GM18498 (cell line): ENCODE measurements around the gene RAB3C.
A peak's percentile ranks its signal among the peaks of the same experiment; 100 is the strongest.

Experiments used
- ATAC-seq: cut with Tn5 transposase; IDR thresholded peaks from one replicate; pipeline ENCODE4 v1.9.1; 2021; ENCODE audit warnings: mild to moderate bottlenecking, moderate library complexity; ENCODE audit not compliant: unreplicated experiment

Gene RAB3C

GRCh38 chr5:58765058-58765457 lies 182.2 kb downstream of the RAB3C start:
- no peak for ATAC-seq

GRCh38 chr5:58767104-58767503 lies 184.2 kb downstream of the RAB3C start:
- no peak for ATAC-seq

- no peak for ATAC-seq
Observed at GRCh38 chr5:58770136-58770535, 187.3 kb downstream of the RAB3C start.

- no peak for ATAC-seq
Observed at GRCh38 chr5:58771796-58772195, 188.9 kb downstream of the RAB3C start.

DNA sequence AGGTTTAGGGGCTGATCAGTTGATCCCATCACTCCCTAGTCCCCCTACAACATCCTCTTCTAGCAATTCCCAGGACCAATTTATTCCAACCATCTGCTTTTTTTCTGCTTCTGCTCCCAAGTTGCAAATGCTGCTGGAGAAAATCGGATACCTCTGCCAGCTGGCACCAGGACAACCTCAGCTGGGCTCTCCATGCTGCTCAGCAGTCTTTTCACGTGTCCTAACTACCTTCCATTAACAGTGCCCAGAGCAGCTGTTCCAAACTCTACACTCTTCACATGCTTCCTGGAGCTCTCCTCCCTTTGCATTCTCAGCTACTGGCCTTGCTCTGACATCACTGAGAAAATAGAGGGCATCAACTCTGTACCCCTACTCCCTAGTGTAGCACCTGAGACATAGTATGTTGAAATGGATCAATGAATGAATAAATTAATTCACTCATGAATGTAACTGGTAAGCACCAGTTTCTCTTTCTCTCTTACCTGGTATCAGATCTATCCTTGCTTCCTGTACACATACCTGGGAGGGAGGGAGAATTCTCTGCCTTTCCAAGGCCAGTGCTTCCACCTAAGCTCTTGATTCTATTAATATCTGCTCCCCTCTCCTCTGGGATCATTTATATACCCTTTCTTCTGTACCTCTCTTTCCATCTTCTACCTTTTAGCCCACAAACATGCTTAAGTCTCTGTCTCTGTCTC lies 191.0 kb downstream of the RAB3C start:
- ATAC-seq: no peak

DNA sequence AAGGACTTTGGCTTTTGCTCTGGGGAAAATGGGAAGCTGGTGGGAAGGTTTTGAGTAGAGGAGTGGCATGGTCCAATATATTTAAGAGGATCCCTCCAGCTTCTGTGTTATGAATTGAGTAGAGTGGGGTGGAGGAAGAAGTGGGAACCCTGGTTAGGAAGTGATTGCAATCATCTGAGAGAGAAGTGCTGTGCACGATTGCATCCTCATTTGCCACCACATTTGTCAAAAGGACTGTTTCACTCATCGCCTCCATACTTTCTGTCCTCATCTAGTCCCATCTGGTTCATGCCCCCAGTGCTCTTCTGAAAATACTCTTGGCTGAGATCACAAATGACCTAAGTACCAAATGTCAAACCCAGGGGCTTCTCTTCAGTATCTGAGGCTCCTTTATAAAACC lies 192.1 kb downstream of the RAB3C start:
- no peak for ATAC-seq

- peak; percentile 79 for ATAC-seq
Observed at GRCh38 chr5:58775701-58776262, 192.9 kb downstream of the RAB3C start.

DNA sequence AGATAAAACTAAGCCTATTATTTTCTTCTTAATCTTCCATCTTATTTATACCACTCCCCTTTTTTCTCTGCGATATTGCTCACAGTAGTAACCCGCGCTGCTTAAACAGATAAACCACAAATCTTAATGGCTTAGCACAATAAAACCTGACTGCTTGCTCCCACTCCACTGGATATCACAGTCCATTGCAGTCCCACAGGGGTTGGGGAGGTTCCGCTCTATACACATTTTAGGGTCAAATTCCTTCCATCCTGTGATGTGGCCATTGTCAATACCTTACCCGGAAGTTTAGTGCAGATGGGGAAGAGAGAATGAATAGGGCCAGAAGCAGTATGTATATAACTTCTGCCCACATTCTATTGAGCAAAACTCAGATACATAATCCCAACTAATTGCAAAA lies 193.7 kb downstream of the RAB3C start:
- no peak for ATAC-seq

DNA sequence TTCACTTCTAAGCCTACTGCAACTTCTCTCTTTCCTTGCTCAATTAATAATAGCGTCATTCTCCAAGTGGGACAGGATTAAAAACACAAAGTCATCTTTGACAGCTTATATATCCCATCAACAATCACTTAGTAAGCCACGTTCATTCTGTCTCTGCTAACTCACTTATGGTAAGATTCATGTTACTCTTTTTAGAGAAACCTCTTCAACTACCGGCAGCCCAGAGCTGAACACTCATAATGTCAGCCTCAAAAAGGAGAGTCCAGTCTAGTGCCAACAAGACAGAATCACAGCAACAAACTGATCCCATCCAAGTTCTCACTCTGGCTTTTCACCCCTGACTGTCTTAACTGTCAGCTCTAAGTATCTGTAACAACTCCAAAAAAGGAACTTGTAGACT lies 196.0 kb downstream of the RAB3C start:
- ATAC-seq: no peak

DNA sequence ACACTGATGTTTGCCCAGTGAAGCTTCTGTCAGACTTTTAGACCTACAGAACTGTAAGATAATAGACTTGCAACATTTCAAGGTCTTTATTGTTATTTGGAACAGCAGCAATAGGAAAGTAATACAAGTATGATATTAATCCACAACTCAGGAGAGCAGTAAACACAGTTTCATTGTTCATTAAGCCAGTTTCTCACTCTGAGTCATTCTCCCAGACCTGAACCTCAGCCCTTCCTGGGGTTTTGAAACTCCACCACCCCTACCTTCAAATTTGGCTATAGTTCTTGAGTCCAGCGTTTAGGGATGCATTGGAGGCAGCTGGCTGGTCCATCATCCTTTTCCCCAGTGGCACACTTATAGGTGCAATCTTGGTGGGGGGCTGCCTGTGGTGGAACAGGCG lies 203.2 kb downstream of the RAB3C start:
- ATAC-seq: peak; percentile 66

DNA sequence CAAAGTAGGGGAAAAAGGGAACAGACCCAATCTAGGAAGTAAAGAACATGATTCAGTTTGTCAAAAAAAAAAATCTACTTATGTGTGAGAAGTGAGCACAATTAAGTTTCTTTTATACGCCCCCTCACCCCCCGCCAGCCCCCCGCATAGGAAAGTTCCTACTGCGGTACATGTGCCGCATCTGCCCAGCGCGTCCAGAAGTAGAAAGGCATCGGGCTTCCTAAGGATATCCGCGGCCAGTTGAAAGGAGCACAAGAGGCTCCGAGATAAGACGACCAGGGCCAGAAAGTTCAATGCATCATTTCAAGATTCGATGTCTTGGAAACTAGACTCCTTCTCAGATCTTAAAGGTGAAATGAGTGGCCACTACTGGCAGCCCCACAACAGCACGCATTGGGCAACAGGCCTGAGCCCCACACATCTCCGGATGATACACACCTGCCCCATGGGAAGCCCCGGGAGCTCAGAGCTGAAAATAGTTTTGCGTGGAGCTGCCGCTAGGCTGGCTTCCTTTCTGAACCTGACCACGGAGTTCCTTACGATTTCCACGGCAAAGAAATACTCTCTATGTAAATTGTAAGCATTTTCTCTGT lies 203.9 kb downstream of the RAB3C start:
- ATAC-seq: no peak

DNA sequence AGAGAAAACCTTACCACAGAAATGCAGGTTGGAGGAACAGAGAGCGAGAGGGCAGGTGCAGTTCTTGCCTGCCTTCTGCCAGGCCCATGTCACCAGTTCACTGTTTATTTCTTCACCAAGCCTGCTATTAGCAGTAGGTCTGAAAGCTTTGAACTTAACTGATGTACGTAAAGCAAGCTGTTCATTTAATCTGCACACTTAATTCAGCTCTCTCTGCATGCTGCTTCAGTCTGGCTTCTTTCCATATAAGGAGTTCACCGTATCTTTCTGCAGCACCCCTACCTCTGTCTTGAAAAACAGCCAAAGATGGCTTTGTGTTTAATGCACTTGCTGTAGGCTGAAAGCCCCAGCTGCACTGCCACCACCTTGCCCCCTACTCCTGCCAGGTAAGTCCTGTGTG lies 205.1 kb downstream of the RAB3C start:
- no peak for ATAC-seq

DNA sequence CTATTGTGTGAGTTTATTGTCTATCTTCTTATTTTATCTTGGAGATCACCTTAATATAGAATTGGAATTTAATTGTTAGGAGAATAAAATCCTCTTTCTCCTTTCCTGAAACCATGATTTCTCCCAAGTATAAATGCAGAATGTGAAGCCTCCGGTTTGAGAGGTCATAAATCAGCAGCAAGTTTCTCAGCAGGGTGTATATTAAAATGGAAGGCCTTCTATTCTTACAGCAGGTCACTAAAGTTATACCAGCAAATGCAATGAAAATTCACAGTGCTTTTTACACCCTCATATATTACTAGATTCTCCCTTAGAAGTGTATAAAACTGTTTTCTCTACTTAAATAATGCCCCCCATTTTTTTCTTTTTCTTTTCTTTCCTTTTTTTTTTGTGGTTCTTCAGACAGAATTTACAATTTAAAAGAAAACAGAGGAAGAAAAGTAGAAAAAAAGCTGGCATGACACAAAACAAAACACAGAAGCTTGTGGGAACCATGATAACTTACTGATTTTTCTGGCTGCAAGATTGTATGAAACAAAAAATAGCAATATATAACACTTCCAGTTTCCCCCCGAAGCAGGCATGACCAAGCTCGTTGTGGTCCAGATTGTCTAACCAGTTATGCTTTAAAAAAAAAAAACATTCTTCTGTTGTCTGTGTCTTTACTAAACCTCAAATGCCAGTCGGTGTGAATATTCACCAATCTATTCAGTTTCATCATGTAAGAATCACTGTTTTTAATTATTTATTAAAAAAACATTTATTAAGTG lies 211.2 kb downstream of the RAB3C start:
- ATAC-seq: no peak

- ATAC-seq: peak; percentile 35
Observed at GRCh38 chr5:58794875-58795274, 212.0 kb downstream of the RAB3C start.

DNA sequence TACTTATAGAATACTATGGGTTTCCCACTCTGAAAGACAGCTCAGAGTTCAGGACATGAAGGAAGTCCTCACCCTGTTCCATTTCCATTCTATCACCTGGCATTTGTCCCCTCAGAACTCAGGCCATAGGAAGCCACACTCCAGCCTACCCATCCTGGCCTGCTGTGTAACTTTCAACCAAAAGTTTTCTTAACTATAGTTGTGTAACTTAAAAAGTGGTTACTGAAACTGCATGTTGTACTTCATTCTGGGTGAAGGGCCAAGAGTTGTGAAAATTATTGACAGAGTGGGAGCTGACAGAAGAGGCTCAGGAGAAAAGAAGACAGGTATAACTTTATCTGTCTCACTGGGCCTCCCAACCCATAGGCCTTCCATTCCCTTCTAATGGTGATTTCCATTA lies 212.5 kb downstream of the RAB3C start:
- peak; percentile 41 for ATAC-seq

DNA sequence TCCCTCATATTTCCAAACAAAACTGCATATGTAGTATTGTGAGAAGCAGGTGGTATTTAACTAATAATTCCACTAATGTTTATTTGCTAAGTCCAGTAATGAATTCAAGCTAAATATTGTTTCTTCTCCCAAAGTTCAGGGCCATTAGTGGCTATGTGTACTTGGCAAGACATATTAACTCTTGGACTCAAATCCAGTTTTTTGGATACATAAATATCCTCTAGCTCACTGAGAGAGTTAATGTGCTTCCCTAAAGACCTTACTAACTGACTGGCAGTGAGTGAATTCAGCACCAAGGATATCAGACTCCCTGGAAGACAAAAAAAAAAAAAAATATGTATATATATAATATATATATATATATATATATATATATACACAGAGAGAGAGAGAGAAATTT lies 214.1 kb downstream of the RAB3C start:
- ATAC-seq: no peak

- ATAC-seq: no peak
Observed at GRCh38 chr5:58800356-58800755, 217.5 kb downstream of the RAB3C start.

DNA sequence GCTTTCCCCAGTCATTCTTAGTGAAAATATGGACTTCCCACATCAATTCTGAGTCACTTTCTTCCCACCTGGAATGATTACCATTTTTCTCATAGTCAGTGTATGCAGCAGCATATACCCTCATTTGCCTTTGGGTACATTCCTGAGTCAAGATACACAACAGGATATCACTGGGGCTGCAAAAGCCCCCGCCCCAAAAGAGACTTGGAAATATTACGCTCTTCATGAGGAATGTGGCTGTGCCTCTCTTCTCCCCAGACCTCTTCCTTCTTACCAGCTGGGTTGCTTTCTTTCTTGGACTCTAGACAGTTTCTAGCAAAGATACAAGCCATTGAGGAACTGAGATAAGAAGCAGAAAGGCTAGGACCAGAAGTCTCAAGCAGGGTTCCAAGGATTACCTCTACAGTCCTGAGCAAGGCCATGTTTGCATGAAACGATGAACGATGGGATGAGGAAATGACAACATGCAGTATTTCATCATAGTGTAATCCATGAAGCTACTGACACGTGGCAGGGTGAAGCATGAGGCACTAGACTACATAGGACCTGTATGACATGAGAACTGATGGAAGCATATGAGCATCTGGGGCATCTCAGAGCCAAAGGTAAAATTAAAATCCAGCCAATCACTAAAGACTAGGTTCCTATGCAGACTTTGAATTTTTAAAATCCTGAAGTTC lies 218.1 kb downstream of the RAB3C start:
- no peak for ATAC-seq

- ATAC-seq: no peak
Observed at GRCh38 chr5:58803056-58803455, 220.2 kb downstream of the RAB3C start.

- ATAC-seq: no peak
Observed at GRCh38 chr5:58804291-58804690, 221.4 kb downstream of the RAB3C start.

- no peak for ATAC-seq
Observed at GRCh38 chr5:58810086-58810485, 227.2 kb downstream of the RAB3C start.
